HG03442 (cell line): ENCODE data around the gene PRMT2.
"Not testable (repeated sequence)": the region's sequence is repeated elsewhere in the genome, so short reads cannot be mapped to it uniquely, and the experiment has no call there.

Experiments used
- ATAC-seq: cut with Tn5 transposase; IDR thresholded peaks from one replicate; pipeline ENCODE4 v1.9.1; 2021; ENCODE audit warnings: mild to moderate bottlenecking, moderate library complexity; ENCODE audit not compliant: unreplicated experiment

PRMT2 gene

GRCh38 chr21:46617267-46618051, 18.0 kb upstream of the PRMT2 start:
- no peak for ATAC-seq

- ATAC-seq, result no peak
Observed at GRCh38 chr21:46618738-46619379, 16.6 kb upstream of the PRMT2 start.

GRCh38 chr21:46619846-46620245, 15.6 kb upstream of the PRMT2 start:
- ATAC-seq, result no peak

- ATAC-seq, result no peak
Observed at GRCh38 chr21:46620846-46621245, 14.6 kb upstream of the PRMT2 start.

- ATAC-seq, result no peak
Observed at GRCh38 chr21:46621457-46622182, 13.9 kb upstream of the PRMT2 start.

- no peak for ATAC-seq
Observed at GRCh38 chr21:46622226-46622625, 13.2 kb upstream of the PRMT2 start.

GRCh38 chr21:46624050-46624449, 11.4 kb upstream of the PRMT2 start:
- no peak for ATAC-seq

- no peak for ATAC-seq
Observed at GRCh38 chr21:46625759-46626158, 9.7 kb upstream of the PRMT2 start.

- ATAC-seq, result no peak
Observed at GRCh38 chr21:46626536-46626935, 8.9 kb upstream of the PRMT2 start.

GRCh38 chr21:46626975-46627501, 8.4 kb upstream of the PRMT2 start:
- ATAC-seq, result no peak

- no peak for ATAC-seq
Observed at GRCh38 chr21:46627726-46628125, 7.7 kb upstream of the PRMT2 start.

- ATAC-seq, result no peak
Observed at GRCh38 chr21:46628868-46629267, 6.6 kb upstream of the PRMT2 start.

- not testable (repeated sequence) for ATAC-seq
Observed at GRCh38 chr21:46630915-46631314, 4.6 kb upstream of the PRMT2 start.

GRCh38 chr21:46633566-46633965, 1.9 kb upstream of the PRMT2 start:
- no peak for ATAC-seq

GRCh38 chr21:46634427-46634826, 1.0 kb upstream of the PRMT2 start:
- ATAC-seq, result no peak

GRCh38 chr21:46634966-46635323, 529 bp upstream of the PRMT2 start:
- no peak for ATAC-seq

GRCh38 chr21:46636181-46636512, 673 bp downstream of the PRMT2 start:
- no peak for ATAC-seq

GRCh38 chr21:46636550-46637285, 1.2 kb downstream of the PRMT2 start:
- no peak for ATAC-seq

- ATAC-seq, result no peak
Observed at GRCh38 chr21:46637952-46638746, 2.7 kb downstream of the PRMT2 start.
